Measurements from ENCODE around the gene GPC3. TPM values are rescaled to one million over a fixed set of nuclear protein-coding genes. Genes with fewer than 3 reads are reported as not detected.

GPC3 gene
- total RNA-seq, 4 donors from 2014 or later: 0.82 to 4.9 (median 1.8) TPM

DNA sequence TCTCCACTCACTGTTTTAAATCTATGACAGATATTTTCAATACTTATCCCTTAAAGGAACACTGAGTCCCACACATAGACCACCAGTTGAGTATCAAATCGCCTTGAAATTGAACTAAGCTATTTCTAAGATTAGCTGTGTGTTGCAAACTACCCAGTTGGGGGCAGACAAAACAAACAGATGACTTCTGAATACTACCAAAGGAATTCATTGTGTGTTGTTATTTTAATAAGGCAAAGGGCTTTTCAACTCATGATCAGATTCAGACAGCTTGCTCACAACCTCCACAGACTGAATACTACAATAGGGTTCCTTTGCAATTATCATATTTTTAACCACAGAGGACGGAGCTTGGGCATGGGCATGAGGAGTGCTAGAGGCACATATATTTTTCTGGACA lies 287.1 kb downstream of the GPC3 start:
- in situ Hi-C loops (cut with MboI; ENCODE audit: low pct_ligation_motif_present in 1 of 4, low pct_unique_long_range_greater_than_20kb in 1 of 4, low sequenced_read_pairs in 3 of 4): loop anchor here in 1 of 4 donors (25.0 kb wide), 1 partner anchor 661 kb away; no protein-coding TSS in a partner anchor
- Histone ChIP-seq H3K27me3 (no peaks in the 10 kb centered on the region), H3K9me3 (no peaks in the 10 kb centered on the region), H3K4me3 (no peak overlapping the region), H3K4me1 (no peaks in the 10 kb centered on the region), H3K27ac (no peak overlapping the region), H3K36me3 (no peaks in the 10 kb centered on the region)
- TF ChIP-seq EP300 (IDR thresholded peaks at IDR 0.05; ENCODE audit: low read depth): no peak
- TF ChIP-seq, protein P1, sequence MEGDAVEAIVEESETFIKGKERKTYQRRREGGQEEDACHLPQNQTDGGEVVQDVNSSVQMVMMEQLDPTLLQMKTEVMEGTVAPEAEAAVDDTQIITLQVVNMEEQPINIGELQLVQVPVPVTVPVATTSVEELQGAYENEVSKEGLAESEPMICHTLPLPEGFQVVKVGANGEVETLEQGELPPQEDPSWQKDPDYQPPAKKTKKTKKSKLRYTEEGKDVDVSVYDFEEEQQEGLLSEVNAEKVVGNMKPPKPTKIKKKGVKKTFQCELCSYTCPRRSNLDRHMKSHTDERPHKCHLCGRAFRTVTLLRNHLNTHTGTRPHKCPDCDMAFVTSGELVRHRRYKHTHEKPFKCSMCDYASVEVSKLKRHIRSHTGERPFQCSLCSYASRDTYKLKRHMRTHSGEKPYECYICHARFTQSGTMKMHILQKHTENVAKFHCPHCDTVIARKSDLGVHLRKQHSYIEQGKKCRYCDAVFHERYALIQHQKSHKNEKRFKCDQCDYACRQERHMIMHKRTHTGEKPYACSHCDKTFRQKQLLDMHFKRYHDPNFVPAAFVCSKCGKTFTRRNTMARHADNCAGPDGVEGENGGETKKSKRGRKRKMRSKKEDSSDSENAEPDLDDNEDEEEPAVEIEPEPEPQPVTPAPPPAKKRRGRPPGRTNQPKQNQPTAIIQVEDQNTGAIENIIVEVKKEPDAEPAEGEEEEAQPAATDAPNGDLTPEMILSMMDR (IDR thresholded peaks at IDR 0.05): no peak
- TF ChIP-seq POLR2A (IDR thresholded peaks at IDR 0.05): no peak
- no peak for TF ChIP-seq POLR2AphosphoS5 (IDR thresholded peaks at IDR 0.05)
- intact Hi-C loops (cut with DNase I; ENCODE audit: low total_unique reads): no loop called here
- no peak for DNase-seq
- 41% methylated on average over 2 of the region's 2 CpGs; no CpG with 5 or more reads in 1 of the 2 donors for WGBS, 2 donors (ENCODE audit: low coverage in 1 of 2)

DNA sequence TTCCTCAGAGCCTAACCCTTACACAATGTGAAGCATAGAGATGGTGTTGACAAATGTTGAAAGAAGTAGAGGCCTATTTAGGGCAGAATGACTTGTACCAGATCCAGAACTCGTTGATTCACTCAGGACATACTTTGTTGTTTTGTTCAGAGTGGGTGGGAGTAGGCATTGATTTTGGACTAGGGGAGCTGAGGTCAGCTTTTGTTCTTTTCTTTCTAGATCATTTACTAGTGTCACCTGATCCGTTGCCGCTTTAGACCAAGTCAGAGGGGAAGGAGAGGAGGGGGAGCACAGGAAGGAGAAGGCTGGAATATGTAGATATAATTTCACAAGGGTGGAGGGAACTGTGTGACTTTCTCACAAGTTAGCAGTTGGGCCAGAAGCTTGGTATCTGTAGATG lies 287.7 kb downstream of the GPC3 start:
- Histone ChIP-seq H3K9me3 (no peaks in the 10 kb centered on the region), H3K27me3 (no peaks in the 10 kb centered on the region), H3K27ac (no peak overlapping the region), H3K36me3 (no peaks in the 10 kb centered on the region), H3K4me1 (no peaks in the 10 kb centered on the region), H3K4me3 (no peak overlapping the region)
- in situ Hi-C loops (cut with MboI; ENCODE audit: low pct_ligation_motif_present in 1 of 4, low pct_unique_long_range_greater_than_20kb in 1 of 4, low sequenced_read_pairs in 3 of 4) (loop anchor here in 1 of 4 donors (25.0 kb wide), 1 partner anchor 660 kb away; no protein-coding TSS in a partner anchor), intact Hi-C loops (cut with DNase I; ENCODE audit: low total_unique reads) (no loop called here)
- DNase-seq: no peak
- 51% methylated on average over 3 of the region's 3 CpGs; no CpG with 5 or more reads in 1 of the 2 donors for WGBS, 2 donors (ENCODE audit: low coverage in 1 of 2)
- TF ChIP-seq, protein P1 (IDR thresholded peaks at IDR 0.05): no peak
- TF ChIP-seq POLR2AphosphoS5 (IDR thresholded peaks at IDR 0.05): no peak
- no peak for TF ChIP-seq EP300 (IDR thresholded peaks at IDR 0.05; ENCODE audit: low read depth)

DNA sequence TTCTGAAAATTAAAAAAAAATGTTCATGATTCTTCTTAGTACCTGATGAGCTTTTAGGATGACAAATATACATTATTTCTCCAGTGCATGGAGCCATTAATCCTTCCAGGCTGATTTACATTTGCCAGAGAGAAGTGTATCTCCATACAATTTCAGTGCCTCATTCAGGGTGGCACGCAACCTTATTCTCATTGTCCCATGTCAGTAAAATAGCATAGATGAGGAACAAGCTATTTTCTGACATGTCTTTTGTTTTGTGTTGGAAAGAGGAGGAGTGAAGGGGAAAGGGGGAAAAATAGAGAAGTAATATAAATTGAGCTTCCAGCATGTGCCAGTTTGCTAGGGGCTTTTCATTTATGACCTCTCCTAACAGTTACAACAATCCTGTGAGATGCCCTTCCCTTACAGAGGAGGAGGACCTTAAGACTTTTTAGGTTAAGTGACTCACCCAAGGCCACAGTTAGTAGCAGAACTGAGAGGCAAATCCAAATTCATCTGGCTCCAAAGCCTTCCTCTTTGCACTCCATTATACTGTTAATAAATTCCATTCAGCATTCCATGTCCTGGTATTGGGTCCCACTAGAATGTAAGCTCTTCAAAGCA lies 295.3 kb downstream of the GPC3 start:
- DNase-seq: no peak
- no peaks in the 10 kb centered on the region for H3K4me1 ChIP-seq
- intact Hi-C loops (cut with DNase I; ENCODE audit: low total_unique reads): no loop called here
- no peaks in the 10 kb centered on the region for H3K27me3 ChIP-seq
- 88% methylated on average over 1 of the region's 1 CpG; no CpG with 5 or more reads in 1 of the 2 donors for WGBS, 2 donors (ENCODE audit: low coverage in 1 of 2)
- no peak overlapping the region for H3K27ac ChIP-seq
- in situ Hi-C loops (cut with MboI; ENCODE audit: low pct_ligation_motif_present in 1 of 4, low pct_unique_long_range_greater_than_20kb in 1 of 4, low sequenced_read_pairs in 3 of 4): loop anchor here in 1 of 4 donors (25.0 kb wide), 1 partner anchor 653 kb away; no protein-coding TSS in a partner anchor
- no peaks in the 10 kb centered on the region for H3K36me3 ChIP-seq
- no peak overlapping the region for H3K4me3 ChIP-seq
- TF ChIP-seq, protein P1 (IDR thresholded peaks at IDR 0.05): no peak
- no peak for TF ChIP-seq POLR2A (IDR thresholded peaks at IDR 0.05)
- no peak for TF ChIP-seq EP300 (IDR thresholded peaks at IDR 0.05; ENCODE audit: low read depth)
- no peak for TF ChIP-seq POLR2AphosphoS5 (IDR thresholded peaks at IDR 0.05)
- no peaks in the 10 kb centered on the region for H3K9me3 ChIP-seq

DNA sequence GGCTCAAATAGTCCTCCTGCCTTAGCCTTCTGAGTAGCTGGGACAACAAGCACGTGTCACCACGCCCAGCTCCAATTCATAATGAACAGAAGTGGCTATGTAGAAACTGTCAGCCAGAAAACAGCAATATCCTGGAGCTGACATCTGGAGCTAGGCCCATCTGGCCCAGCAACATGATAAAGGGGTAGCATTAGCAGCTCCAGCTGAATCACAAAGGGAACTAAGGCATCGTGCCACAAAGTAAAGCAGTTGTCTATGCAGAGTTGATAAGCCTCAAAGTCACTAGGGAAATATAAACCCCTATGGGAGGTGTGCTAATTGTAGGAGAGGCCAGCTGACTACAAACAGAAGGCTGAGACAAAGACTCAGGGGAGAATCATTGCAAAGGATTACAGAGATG lies 299.6 kb downstream of the GPC3 start:
- no peaks in the 10 kb centered on the region for H3K4me1 ChIP-seq
- no peaks in the 10 kb centered on the region for H3K9me3 ChIP-seq
- TF ChIP-seq POLR2AphosphoS5 (IDR thresholded peaks at IDR 0.05): no peak
- TF ChIP-seq, protein P1 (IDR thresholded peaks at IDR 0.05): no peak
- TF ChIP-seq EP300 (IDR thresholded peaks at IDR 0.05; ENCODE audit: low read depth): no peak
- no peak for TF ChIP-seq POLR2A (IDR thresholded peaks at IDR 0.05)
- no peaks in the 10 kb centered on the region for H3K36me3 ChIP-seq
- no peak for DNase-seq
- no peaks in the 10 kb centered on the region for H3K27me3 ChIP-seq
- intact Hi-C loops (cut with DNase I; ENCODE audit: low total_unique reads) (no loop called here), in situ Hi-C loops (cut with MboI; ENCODE audit: low pct_ligation_motif_present in 1 of 4, low pct_unique_long_range_greater_than_20kb in 1 of 4, low sequenced_read_pairs in 3 of 4) (loop anchor here in 1 of 4 donors (25.0 kb wide), 1 partner anchor 649 kb away; no protein-coding TSS in a partner anchor)
- H3K4me3 ChIP-seq: no peak overlapping the region
- H3K27ac ChIP-seq: no peak overlapping the region
- 34% methylated on average over 3 of the region's 3 CpGs; no CpG with 5 or more reads in 1 of the 2 donors for WGBS, 2 donors (ENCODE audit: low coverage in 1 of 2)
